H9 (cell line): ENCODE results near the gene LMX1A. TPM values are rescaled to one million over a fixed set of nuclear protein-coding genes. Genes with fewer than 3 reads are reported as not detected.

ENCODE experiments used
- DNase-seq: peaks from one replicate; pipeline ENCODE4 v3.0.0-alpha.2; 2017
- H2AFZ ChIP-seq: one replicate; pipeline ENCODE4 v1.6.1; 2013; ENCODE audit warnings: mild to moderate bottlenecking, low read length, control low read depth, moderate library complexity
- H2AK5ac ChIP-seq: 2 replicates; pipeline ENCODE4 v1.6.1; 2013; ENCODE audit warnings: low read length, control low read depth, mixed read lengths; ENCODE audit not compliant: insufficient read length
- H2BK120ac ChIP-seq: one replicate; pipeline ENCODE4 v1.6.1; 2013; ENCODE audit warnings: low read depth, mild to moderate bottlenecking, low read length, control low read depth, inconsistent platforms; ENCODE audit not compliant: poor library complexity, severe bottlenecking
- H2BK12ac ChIP-seq: 2 replicates; pipeline ENCODE4 v1.6.1; 2013; ENCODE audit warnings: low read length, control low read depth, mixed read lengths, low read depth; ENCODE audit not compliant: insufficient read length
- H2BK15ac ChIP-seq: 2 replicates; pipeline ENCODE4 v1.6.1; 2013; ENCODE audit warnings: low read depth, low read length, control low read depth
- H2BK20ac ChIP-seq: one replicate; pipeline ENCODE4 v1.6.1; 2013; ENCODE audit warnings: low read depth, mild to moderate bottlenecking, low read length, control low read depth, inconsistent platforms; ENCODE audit not compliant: poor library complexity, severe bottlenecking
- H2BK5ac ChIP-seq: 2 replicates; pipeline ENCODE4 v1.6.1; 2013; ENCODE audit warnings: low read length, control low read depth, mixed read lengths; ENCODE audit not compliant: insufficient read length
- H3K14ac ChIP-seq: 2 replicates; pipeline ENCODE4 v1.6.1; 2013; ENCODE audit warnings: low read length, control low read depth; ENCODE audit not compliant: insufficient read depth
- H3K18ac ChIP-seq: 2 replicates; pipeline ENCODE4 v1.6.1; 2013; ENCODE audit warnings: low read depth, mild to moderate bottlenecking, mixed read lengths, low read length, control low read depth; ENCODE audit not compliant: insufficient read length
- H3K23ac ChIP-seq: 2 replicates; pipeline ENCODE4 v1.6.1; 2013; ENCODE audit warnings: low read length, control low read depth, mixed read lengths, low read depth; ENCODE audit not compliant: insufficient read length
- H3K23me2 ChIP-seq: 2 replicates; pipeline ENCODE4 v1.6.1; 2013; ENCODE audit warnings: low read depth, mild to moderate bottlenecking, mixed read lengths, low read length, control low read depth; ENCODE audit not compliant: insufficient read length, poor library complexity, severe bottlenecking
- H3K27ac ChIP-seq: 2 replicates; pipeline ENCODE4 v1.5.1; 2013; ENCODE audit warnings: low read length, control low read depth, mixed read lengths, low read depth; ENCODE audit not compliant: insufficient read length
- H3K27me3 ChIP-seq: 2 replicates; pipeline ENCODE4 v1.6.1; 2013; ENCODE audit warnings: low read length, control low read depth, inconsistent platforms; ENCODE audit not compliant: insufficient read depth
- H3K4ac ChIP-seq: 2 replicates; pipeline ENCODE4 v1.6.1; 2013; ENCODE audit warnings: low read depth, mild to moderate bottlenecking, control low read depth, inconsistent platforms, low read length, moderate library complexity
- H3K4me1 ChIP-seq: 2 replicates; pipeline ENCODE4 v1.6.1; 2013; ENCODE audit warnings: low read length, control low read depth, inconsistent platforms; ENCODE audit not compliant: insufficient read depth
- H3K4me2 ChIP-seq: 2 replicates; pipeline ENCODE4 v1.6.1; 2013; ENCODE audit warnings: low read length, control low read depth, mixed read lengths; ENCODE audit not compliant: insufficient read length, insufficient read depth
- H3K56ac ChIP-seq: 2 replicates; pipeline ENCODE4 v1.6.1; 2013; ENCODE audit warnings: low read depth, mild to moderate bottlenecking, mixed read lengths, low read length, control low read depth; ENCODE audit not compliant: insufficient read length
- H3K79me1 ChIP-seq: 2 replicates; pipeline ENCODE4 v1.6.1; 2013; ENCODE audit warnings: low read depth, mild to moderate bottlenecking, moderate library complexity, low read length, control low read depth, inconsistent platforms; ENCODE audit not compliant: insufficient read depth, poor library complexity, severe bottlenecking
- H3K79me2 ChIP-seq: 2 replicates; pipeline ENCODE4 v1.6.1; 2013; ENCODE audit warnings: low read length, control low read depth, inconsistent platforms; ENCODE audit not compliant: insufficient read depth
- H3K9ac ChIP-seq: 2 replicates; pipeline ENCODE4 v1.6.1; 2013; ENCODE audit warnings: low read length, control low read depth, mixed read lengths; ENCODE audit not compliant: insufficient read length; ENCODE audit errors: extremely low read depth
- H3K9me3 ChIP-seq: one replicate; pipeline ENCODE4 v1.6.1; 2013; ENCODE audit warnings: low read depth, low read length, inconsistent platforms; ENCODE audit not compliant: control insufficient read depth
- H3T11ph ChIP-seq: one replicate; pipeline ENCODE4 v1.6.1; 2013; ENCODE audit warnings: mild to moderate bottlenecking, low read length, control low read depth, inconsistent platforms
- H4K20me1 ChIP-seq: one replicate; pipeline ENCODE4 v1.6.1; 2013; ENCODE audit not compliant: control insufficient read depth, insufficient read length, insufficient read depth
- H4K5ac ChIP-seq: 2 replicates; pipeline ENCODE4 v1.6.1; 2013; ENCODE audit warnings: low read depth, mild to moderate bottlenecking, mixed read lengths, low read length, control low read depth; ENCODE audit not compliant: insufficient read length
- H4K8ac ChIP-seq: replicated peaks from 2 replicates; pipeline ENCODE4 v1.6.1; 2013; ENCODE audit warnings: low read length, control low read depth, mixed read lengths, low read depth; ENCODE audit not compliant: insufficient read length
- H4K91ac ChIP-seq: 2 replicates; pipeline ENCODE4 v1.6.1; 2013; ENCODE audit warnings: low read depth, mild to moderate bottlenecking, moderate library complexity, mixed read lengths, low read length, control low read depth; ENCODE audit not compliant: insufficient read length
- H3K27ac Mint-ChIP-seq, 3 experiments: 2 replicates in 2 of 3; 3 replicates in 1 of 3; pipeline ENCODE4 v1.8.0; 2020 to 2021; ENCODE audit warnings: mixed read lengths in 3 of 3, mild to moderate bottlenecking in 1 of 3, moderate library complexity in 1 of 3
- H3K27me3 Mint-ChIP-seq: 2 replicates; pipeline ENCODE4 v1.8.0; 2021; ENCODE audit warnings: low read depth, mild to moderate bottlenecking, moderate library complexity, mixed read lengths
- H3K36me3 Mint-ChIP-seq, 3 experiments: 2 replicates in 2 of 3; 3 replicates in 1 of 3; pipeline ENCODE4 v1.8.0; 2020 to 2021; ENCODE audit warnings: low read depth in 3 of 3, mixed read lengths in 3 of 3; ENCODE audit not compliant: insufficient read depth in 1 of 3
- H3K4me1 Mint-ChIP-seq, 2 experiments: 2 replicates each; pipeline ENCODE4 v1.8.0; 2020; ENCODE audit warnings: mixed read lengths in 2 of 2
- H3K4me3 Mint-ChIP-seq, 2 experiments: 2 replicates in 1 of 2; 3 replicates in 1 of 2; pipeline ENCODE4 v1.8.0; 2020 to 2021; ENCODE audit warnings: mild to moderate bottlenecking in 2 of 2, mixed read lengths in 2 of 2, moderate library complexity in 1 of 2
- H3K9me3 Mint-ChIP-seq, 2 experiments: 2 replicates in 1 of 2; 3 replicates in 1 of 2; pipeline ENCODE4 v1.8.0; 2020; ENCODE audit warnings: mild to moderate bottlenecking in 2 of 2, mixed read lengths in 2 of 2, moderate library complexity in 1 of 2
- CTCF ChIP-seq: fragments of 200-600 bp; sonication (generic); conservative IDR thresholded peaks from 3 replicates; pipeline ENCODE4 v1.8.0; 2021; ENCODE audit warnings: antibody characterized with exemption, mild to moderate bottlenecking
- WGBS: extraction: QIAGEN DNeasy Blood & Tissue Kit; methylation state at CpG from one replicate; pipeline ENCODE4 v1.1.7; 2013; ENCODE audit warnings: missing lambda C conversion rate, low lambda C conversion rate, mixed read lengths; ENCODE audit not compliant: insufficient read length; ENCODE audit errors: extremely low coverage; 5-methylcytosine and 5-hydroxymethylcytosine counted together
- total RNA-seq: library from RNA; stranded (reverse); gene quantifications from 2 replicates; pipeline ENCODE4 v1.2.1, GENCODE V29; 2021

Gene LMX1A
- total RNA-seq, 1 experiment from 2014 or later = not detected

DNA sequence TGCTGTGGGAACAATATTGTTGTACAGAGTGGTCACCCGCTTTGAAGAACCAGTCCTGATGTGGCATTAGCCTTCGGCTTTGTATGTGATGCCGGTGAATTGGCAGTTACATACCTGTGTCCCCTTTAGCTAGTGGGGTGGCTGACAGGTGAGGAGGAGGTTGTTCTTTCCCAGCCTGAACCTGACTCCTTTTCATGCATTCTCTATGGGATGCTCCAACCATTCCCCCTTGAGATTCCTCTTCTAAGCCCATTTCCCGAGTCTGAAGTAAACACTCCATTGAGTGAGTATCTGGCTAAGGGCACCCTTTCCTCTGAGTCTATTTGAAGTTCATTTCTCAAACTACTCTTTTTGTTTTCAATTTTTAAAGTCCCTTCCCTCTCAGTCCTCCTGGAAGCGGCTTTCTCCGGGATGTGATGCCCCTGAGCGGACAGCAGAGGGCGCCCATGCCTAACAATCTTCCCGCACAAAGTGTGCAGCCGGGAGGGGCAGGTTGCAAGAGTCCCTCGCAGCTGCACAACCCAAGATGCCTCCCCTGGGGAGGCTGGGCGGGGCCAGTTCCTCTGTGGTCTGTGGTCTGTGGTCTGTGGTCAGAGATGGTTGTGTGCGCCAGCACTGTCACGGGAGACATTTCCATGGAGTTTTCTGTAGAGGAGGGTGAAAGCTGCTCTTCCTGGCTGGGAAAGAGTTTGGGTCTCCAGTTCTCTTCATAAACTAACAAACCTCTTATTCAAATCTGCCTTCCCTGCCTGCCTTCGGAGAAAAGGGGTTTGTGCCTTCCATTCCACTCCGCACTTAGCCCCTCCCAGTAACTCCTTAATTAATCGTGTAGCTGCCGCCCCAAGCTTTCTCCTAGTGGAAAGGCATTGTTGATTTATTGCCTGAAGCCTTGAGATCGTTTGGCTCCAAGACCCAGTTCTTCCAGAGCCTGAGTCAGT is 36.4 kb upstream of the LMX1A start:
- H2BK120ac ChIP-seq = no peak overlapping the region
- H3K4me2 ChIP-seq = peak overlapping the region; percentile 27
- DNase-seq = peak; percentile 89
- H4K5ac ChIP-seq = no peak overlapping the region
- peak overlapping the region; percentile 25 for H2AFZ ChIP-seq
- no peak overlapping the region for H2BK5ac ChIP-seq
- H2BK12ac ChIP-seq = no peak overlapping the region
- no peaks in the 10 kb centered on the region for H3K79me2 ChIP-seq
- no peak overlapping the region for H2BK20ac ChIP-seq
- no peak overlapping the region for H3K27ac ChIP-seq
- H3K18ac ChIP-seq = no peak overlapping the region
- no peak overlapping the region for H3T11ph ChIP-seq
- H3K9me3 ChIP-seq = no peaks in the 10 kb centered on the region
- no peak overlapping the region for H4K91ac ChIP-seq
- no peaks in the 10 kb centered on the region; the same call in 1 of the 2 replicates for H3K4me1 ChIP-seq
- Mint-ChIP-seq H3K4me1 (peaks cover 5 to 7% of the 10 kb centered on the region in 2 experiments), H3K4me3 (peak overlapping the region; percentile 56 to 63; a peak in 4 of 5 replicates), H3K9me3 (no peaks in the 10 kb centered on the region), H3K27me3 (peaks cover 46% of the 10 kb centered on the region), H3K36me3 (no peaks in the 10 kb centered on the region), H3K27ac (no peak overlapping the region; a peak in 1 of 7 replicates)
- WGBS = no CpG with 5 or more reads among the region's 19 CpGs
- H4K20me1 ChIP-seq = no peaks in the 10 kb centered on the region
- no peaks in the 10 kb centered on the region for H3K79me1 ChIP-seq
- H3K27me3 ChIP-seq = no peaks in the 10 kb centered on the region
- H3K9ac ChIP-seq = no peak overlapping the region
- no peak overlapping the region for H3K56ac ChIP-seq
- H2BK15ac ChIP-seq = no peak overlapping the region
- H3K23ac ChIP-seq = no peak overlapping the region
- TF ChIP-seq CTCF = peak; percentile 96
- H3K14ac ChIP-seq = no peak overlapping the region
- no peak overlapping the region for H3K4ac ChIP-seq
- no peaks in the 10 kb centered on the region for H3K23me2 ChIP-seq
- no peak overlapping the region for H2AK5ac ChIP-seq
- H4K8ac ChIP-seq = no peak overlapping the region
